MG63 (cell line): ENCODE data around the gene UBA6. TPM values are rescaled to one million over a fixed set of nuclear protein-coding genes. Genes with fewer than 3 reads are reported as not detected.

ENCODE experiments used
- DNase-seq: peaks from one replicate; pipeline ENCODE4 v3.0.0-alpha.2; 2020
- H3K27me3 ChIP-seq: fragments of 250-450 bp; sonication (Bioruptor Pico); 2 replicates; pipeline ENCODE4 v1.5.1; 2020; ENCODE audit warnings: mild to moderate bottlenecking, moderate library complexity
- H3K36me3 ChIP-seq: fragments of 250-450 bp; sonication (Bioruptor Pico); 2 replicates; pipeline ENCODE4 v1.5.1; 2020; ENCODE audit warnings: mild to moderate bottlenecking, moderate library complexity
- H3K4me3 ChIP-seq: fragments of 250-450 bp; sonication (Bioruptor Pico); 2 replicates; pipeline ENCODE4 v1.5.1; 2020; ENCODE audit warnings: mild to moderate bottlenecking, moderate library complexity
- H3K9me3 ChIP-seq: fragments of 250-450 bp; sonication (Bioruptor Pico); 2 replicates; pipeline ENCODE4 v1.5.1; 2020; ENCODE audit warnings: mild to moderate bottlenecking, moderate library complexity
- total RNA-seq: library from RNA; depleted of rRNA; stranded (reverse); fragments of >200 nt; shearing (Covaris generic); gene quantifications from 2 replicates; pipeline ENCODE4 v1.2.3, GENCODE V29; 2014; ENCODE audit warnings: low replicate concordance

Gene UBA6
- total RNA-seq, 1 experiment from 2014 or later: 55.2 TPM

- Histone ChIP-seq H3K4me3 (no peak overlapping the region), H3K36me3 (peaks cover 11% of the 10 kb centered on the region), H3K9me3 (no peaks in the 10 kb centered on the region), H3K27me3 (no peaks in the 10 kb centered on the region)
- no peak for DNase-seq
Observed at GRCh38 chr4:67632492-67632891, 68.5 kb downstream of the UBA6 start.

GRCh38 chr4:67624939-67625338 lies 76.0 kb downstream of the UBA6 start:
- H3K27me3 ChIP-seq: no peaks in the 10 kb centered on the region
- H3K9me3 ChIP-seq: no peaks in the 10 kb centered on the region
- H3K36me3 ChIP-seq: peaks cover 22% of the 10 kb centered on the region
- H3K4me3 ChIP-seq: no peak overlapping the region
- no peak for DNase-seq

GRCh38 chr4:67616478-67616877 lies 84.5 kb downstream of the UBA6 start:
- no peak overlapping the region for H3K4me3 ChIP-seq
- no peak for DNase-seq
- H3K27me3 ChIP-seq: no peaks in the 10 kb centered on the region
- no peaks in the 10 kb centered on the region for H3K9me3 ChIP-seq
- H3K36me3 ChIP-seq: peaks cover 13% of the 10 kb centered on the region

- Histone ChIP-seq H3K27me3 (no peaks in the 10 kb centered on the region), H3K36me3 (peaks cover 13% of the 10 kb centered on the region), H3K4me3 (no peak overlapping the region), H3K9me3 (no peaks in the 10 kb centered on the region)
- no peak for DNase-seq
Observed at GRCh38 chr4:67615119-67615518, 85.8 kb downstream of the UBA6 start.

GRCh38 chr4:67614186-67614585 lies 86.8 kb downstream of the UBA6 start:
- Histone ChIP-seq H3K4me3 (no peak overlapping the region), H3K27me3 (no peaks in the 10 kb centered on the region), H3K9me3 (no peaks in the 10 kb centered on the region), H3K36me3 (peaks cover 13% of the 10 kb centered on the region)
- DNase-seq: no peak

GRCh38 chr4:67608027-67608426 lies 92.9 kb downstream of the UBA6 start:
- Histone ChIP-seq H3K9me3 (no peaks in the 10 kb centered on the region), H3K27me3 (no peaks in the 10 kb centered on the region), H3K4me3 (no peak overlapping the region), H3K36me3 (no peaks in the 10 kb centered on the region)
- no peak for DNase-seq

GRCh38 chr4:67604749-67605148 lies 96.2 kb downstream of the UBA6 start:
- 0 out of 2 replicates have a peak, but pooled peaks cover 4% of the 10 kb centered on the region for H3K9me3 ChIP-seq
- H3K36me3 ChIP-seq: no peaks in the 10 kb centered on the region
- DNase-seq: no peak
- no peak overlapping the region for H3K4me3 ChIP-seq
- no peaks in the 10 kb centered on the region for H3K27me3 ChIP-seq

- Histone ChIP-seq H3K27me3 (no peaks in the 10 kb centered on the region), H3K36me3 (no peaks in the 10 kb centered on the region), H3K4me3 (no peak overlapping the region), H3K9me3 (0 out of 2 replicates have a peak, but pooled peaks cover 4% of the 10 kb centered on the region)
- no peak for DNase-seq
Observed at GRCh38 chr4:67604029-67604381, 97.0 kb downstream of the UBA6 start.

- Histone ChIP-seq H3K9me3 (peaks cover 4% of the 10 kb centered on the region; the same call in 1 of the 2 replicates), H3K27me3 (no peaks in the 10 kb centered on the region), H3K36me3 (no peaks in the 10 kb centered on the region), H3K4me3 (no peak overlapping the region)
- no peak for DNase-seq
Observed at GRCh38 chr4:67603310-67604028, 97.5 kb downstream of the UBA6 start.

- Histone ChIP-seq H3K27me3 (no peaks in the 10 kb centered on the region; the same call in 1 of the 2 replicates), H3K36me3 (no peaks in the 10 kb centered on the region), H3K4me3 (no peak overlapping the region), H3K9me3 (no peaks in the 10 kb centered on the region; the same call in 1 of the 2 replicates)
- DNase-seq: no peak
Observed at GRCh38 chr4:67593741-67594175, 107.2 kb downstream of the UBA6 start.

- no peak for DNase-seq
- Histone ChIP-seq H3K4me3 (no peak overlapping the region), H3K36me3 (no peaks in the 10 kb centered on the region), H3K9me3 (no peaks in the 10 kb centered on the region), H3K27me3 (no peaks in the 10 kb centered on the region; the same call in 1 of the 2 replicates)
Observed at GRCh38 chr4:67587156-67587555, 113.8 kb downstream of the UBA6 start.

- Histone ChIP-seq H3K4me3 (no peak overlapping the region), H3K9me3 (no peaks in the 10 kb centered on the region), H3K36me3 (no peaks in the 10 kb centered on the region), H3K27me3 (no peaks in the 10 kb centered on the region; the same call in 1 of the 2 replicates)
- no peak for DNase-seq
Observed at GRCh38 chr4:67584496-67584895, 116.5 kb downstream of the UBA6 start.

GRCh38 chr4:67581913-67582312 lies 119.0 kb downstream of the UBA6 start:
- Histone ChIP-seq H3K4me3 (no peak overlapping the region), H3K27me3 (no peaks in the 10 kb centered on the region; the same call in 1 of the 2 replicates), H3K36me3 (no peaks in the 10 kb centered on the region), H3K9me3 (no peaks in the 10 kb centered on the region)
- no peak for DNase-seq

GRCh38 chr4:67581208-67581857 lies 119.6 kb downstream of the UBA6 start:
- no peak for DNase-seq
- Histone ChIP-seq H3K27me3 (no peaks in the 10 kb centered on the region), H3K4me3 (no peak overlapping the region), H3K36me3 (no peaks in the 10 kb centered on the region), H3K9me3 (no peaks in the 10 kb centered on the region)

GRCh38 chr4:67580577-67580976 lies 120.4 kb downstream of the UBA6 start:
- Histone ChIP-seq H3K27me3 (no peaks in the 10 kb centered on the region), H3K4me3 (no peak overlapping the region), H3K9me3 (no peaks in the 10 kb centered on the region), H3K36me3 (no peaks in the 10 kb centered on the region)
- no peak for DNase-seq

GRCh38 chr4:67576538-67576937 lies 124.4 kb downstream of the UBA6 start:
- Histone ChIP-seq H3K4me3 (no peak overlapping the region), H3K9me3 (no peaks in the 10 kb centered on the region), H3K36me3 (no peaks in the 10 kb centered on the region), H3K27me3 (no peaks in the 10 kb centered on the region)
- DNase-seq: no peak

GRCh38 chr4:67576059-67576466 lies 124.9 kb downstream of the UBA6 start:
- Histone ChIP-seq H3K36me3 (no peaks in the 10 kb centered on the region), H3K27me3 (no peaks in the 10 kb centered on the region), H3K4me3 (no peak overlapping the region), H3K9me3 (no peaks in the 10 kb centered on the region)
- DNase-seq: no peak
